C4-2B (cell line): Measurements from ENCODE around the gene HPS4.

ENCODE experiments used
- ZFX ChIP-seq: fragments of 450-650 bp; IDR thresholded peaks from 2 replicates; pipeline ENCODE4 v1.6.1; 2017
- TF ChIP-seq, protein P1 (sequence below): fragments of 450-650 bp; conservative IDR thresholded peaks from 2 replicates; pipeline ENCODE4 v1.5.1; 2017; ENCODE audit warnings: mild to moderate bottlenecking

- TF ChIP-seq, protein P1, sequence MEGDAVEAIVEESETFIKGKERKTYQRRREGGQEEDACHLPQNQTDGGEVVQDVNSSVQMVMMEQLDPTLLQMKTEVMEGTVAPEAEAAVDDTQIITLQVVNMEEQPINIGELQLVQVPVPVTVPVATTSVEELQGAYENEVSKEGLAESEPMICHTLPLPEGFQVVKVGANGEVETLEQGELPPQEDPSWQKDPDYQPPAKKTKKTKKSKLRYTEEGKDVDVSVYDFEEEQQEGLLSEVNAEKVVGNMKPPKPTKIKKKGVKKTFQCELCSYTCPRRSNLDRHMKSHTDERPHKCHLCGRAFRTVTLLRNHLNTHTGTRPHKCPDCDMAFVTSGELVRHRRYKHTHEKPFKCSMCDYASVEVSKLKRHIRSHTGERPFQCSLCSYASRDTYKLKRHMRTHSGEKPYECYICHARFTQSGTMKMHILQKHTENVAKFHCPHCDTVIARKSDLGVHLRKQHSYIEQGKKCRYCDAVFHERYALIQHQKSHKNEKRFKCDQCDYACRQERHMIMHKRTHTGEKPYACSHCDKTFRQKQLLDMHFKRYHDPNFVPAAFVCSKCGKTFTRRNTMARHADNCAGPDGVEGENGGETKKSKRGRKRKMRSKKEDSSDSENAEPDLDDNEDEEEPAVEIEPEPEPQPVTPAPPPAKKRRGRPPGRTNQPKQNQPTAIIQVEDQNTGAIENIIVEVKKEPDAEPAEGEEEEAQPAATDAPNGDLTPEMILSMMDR = no peak
- no peak for TF ChIP-seq ZFX
Observed at GRCh38 chr22:26527574-26528465, 44.2 kb upstream of the HPS4 start.
